Brain microvascular endothelial cell (primary cell): ENCODE results near the gene TKFC.
A peak's percentile ranks its signal among the peaks of the same experiment; 100 is the strongest.

Experiments used
- DNase-seq: peaks from one replicate; pipeline ENCODE4 v3.0.0-alpha.2; 2020
- H3K27ac ChIP-seq: fragments of 250-450 bp; sonication (Bioruptor Pico); 2 replicates; pipeline ENCODE4 v1.5.1; 2020; ENCODE audit warnings: mild to moderate bottlenecking, moderate library complexity
- H3K27me3 ChIP-seq: fragments of 250-450 bp; sonication (Bioruptor Pico); replicated peaks from 2 replicates; pipeline ENCODE4 v1.5.1; 2020; ENCODE audit warnings: mild to moderate bottlenecking
- H3K36me3 ChIP-seq: fragments of 250-450 bp; sonication (Bioruptor Pico); replicated peaks from 2 replicates; pipeline ENCODE4 v1.5.1; 2020; ENCODE audit warnings: mild to moderate bottlenecking
- H3K4me3 ChIP-seq: 2 replicates; pipeline ENCODE4 v1.5.1; 2011; ENCODE audit warnings: low read depth, mild to moderate bottlenecking, control low read depth, low read length, moderate library complexity
- in situ Hi-C: cut with HindIII; loops from 2 replicates; pipeline ENCODE4 v1.10.0; 2017; ENCODE audit warnings: low sequenced_read_pairs, low pct_ligation_motif_present
- TF ChIP-seq, protein P1 (sequence below): IDR thresholded peaks from 2 replicates; pipeline ENCODE4 v1.5.1; 2011; ENCODE audit warnings: low read depth, mild to moderate bottlenecking, moderate library complexity, low read length, control low read depth, inconsistent platforms; ENCODE audit errors: missing control alignments

TKFC gene

DNA sequence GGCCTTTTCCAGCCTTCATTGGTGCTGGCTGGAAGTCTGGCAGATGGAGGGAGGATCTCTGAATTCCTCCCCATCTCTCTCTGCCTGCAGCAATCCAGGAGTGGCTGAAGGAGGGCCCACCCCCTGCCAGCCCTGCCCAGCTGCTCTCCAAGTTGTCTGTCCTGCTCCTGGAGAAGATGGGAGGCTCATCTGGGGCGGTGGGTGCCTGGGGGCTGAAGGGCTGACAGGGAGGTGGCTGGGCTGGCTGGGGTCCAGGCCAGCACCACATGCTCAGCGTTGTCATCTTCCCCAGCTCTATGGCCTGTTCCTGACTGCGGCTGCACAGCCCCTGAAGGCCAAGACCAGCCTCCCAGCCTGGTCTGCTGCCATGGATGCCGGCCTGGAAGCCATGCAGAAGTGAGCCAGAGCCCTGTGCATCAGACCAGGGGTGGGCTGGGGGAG is 12.2 kb downstream of the TKFC start:
- H3K36me3 ChIP-seq, result peaks cover 14% of the 10 kb centered on the region
- no peak overlapping the region for H3K27ac ChIP-seq
- no peaks in the 10 kb centered on the region for H3K27me3 ChIP-seq
- in situ Hi-C loops, result no loop called here
- no peak for DNase-seq
- TF ChIP-seq, protein P1, sequence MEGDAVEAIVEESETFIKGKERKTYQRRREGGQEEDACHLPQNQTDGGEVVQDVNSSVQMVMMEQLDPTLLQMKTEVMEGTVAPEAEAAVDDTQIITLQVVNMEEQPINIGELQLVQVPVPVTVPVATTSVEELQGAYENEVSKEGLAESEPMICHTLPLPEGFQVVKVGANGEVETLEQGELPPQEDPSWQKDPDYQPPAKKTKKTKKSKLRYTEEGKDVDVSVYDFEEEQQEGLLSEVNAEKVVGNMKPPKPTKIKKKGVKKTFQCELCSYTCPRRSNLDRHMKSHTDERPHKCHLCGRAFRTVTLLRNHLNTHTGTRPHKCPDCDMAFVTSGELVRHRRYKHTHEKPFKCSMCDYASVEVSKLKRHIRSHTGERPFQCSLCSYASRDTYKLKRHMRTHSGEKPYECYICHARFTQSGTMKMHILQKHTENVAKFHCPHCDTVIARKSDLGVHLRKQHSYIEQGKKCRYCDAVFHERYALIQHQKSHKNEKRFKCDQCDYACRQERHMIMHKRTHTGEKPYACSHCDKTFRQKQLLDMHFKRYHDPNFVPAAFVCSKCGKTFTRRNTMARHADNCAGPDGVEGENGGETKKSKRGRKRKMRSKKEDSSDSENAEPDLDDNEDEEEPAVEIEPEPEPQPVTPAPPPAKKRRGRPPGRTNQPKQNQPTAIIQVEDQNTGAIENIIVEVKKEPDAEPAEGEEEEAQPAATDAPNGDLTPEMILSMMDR, result no peak
- no peak overlapping the region for H3K4me3 ChIP-seq

DNA sequence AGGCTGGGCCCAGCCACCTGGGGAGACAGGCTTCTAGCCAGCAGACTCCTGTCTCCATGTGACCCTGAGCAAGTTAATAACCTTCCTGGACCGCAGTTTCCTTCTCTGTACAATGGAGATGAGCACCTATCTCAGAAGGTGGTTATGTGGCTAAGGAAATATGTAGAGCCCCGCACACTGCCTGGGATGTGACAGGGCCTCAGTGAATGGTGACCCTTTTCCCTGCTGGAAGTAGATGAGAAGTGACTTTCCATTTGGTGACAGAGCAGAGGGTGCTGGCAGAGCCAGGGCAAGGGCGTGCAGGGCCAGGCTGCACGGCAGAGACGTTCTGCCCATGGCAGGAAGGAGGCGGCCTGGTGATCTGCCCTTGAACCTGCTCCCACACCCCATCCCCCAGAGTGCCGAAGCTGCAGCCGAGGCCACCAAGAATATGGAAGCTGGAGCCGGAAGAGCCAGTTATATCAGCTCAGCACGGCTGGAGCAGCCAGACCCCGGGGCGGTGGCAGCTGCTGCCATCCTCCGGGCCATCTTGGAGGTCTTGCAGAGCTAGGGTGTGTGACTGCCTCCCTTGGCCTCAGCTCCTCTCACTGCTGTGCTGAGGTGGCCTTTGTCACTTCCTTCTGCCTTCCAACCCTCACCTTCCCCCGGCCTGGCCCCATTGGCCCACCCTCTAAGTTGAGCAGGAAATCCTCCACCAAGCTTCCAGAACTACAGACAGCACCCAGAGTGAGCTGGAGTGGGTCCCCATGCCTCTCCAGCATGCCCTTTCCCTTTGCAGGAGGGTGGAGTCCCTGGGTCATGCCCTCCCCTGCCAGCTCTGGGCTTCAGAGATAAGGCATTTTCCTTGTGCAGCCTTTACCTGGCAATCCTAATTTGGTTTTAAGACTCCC is 13.2 kb downstream of the TKFC start:
- DNase-seq, result no peak
- H3K27me3 ChIP-seq, result no peaks in the 10 kb centered on the region
- no peak overlapping the region for H3K27ac ChIP-seq
- TF ChIP-seq, protein P1, result no peak
- in situ Hi-C loops, result no loop called here
- peaks cover 20% of the 10 kb centered on the region for H3K36me3 ChIP-seq
- no peak overlapping the region for H3K4me3 ChIP-seq

DNA sequence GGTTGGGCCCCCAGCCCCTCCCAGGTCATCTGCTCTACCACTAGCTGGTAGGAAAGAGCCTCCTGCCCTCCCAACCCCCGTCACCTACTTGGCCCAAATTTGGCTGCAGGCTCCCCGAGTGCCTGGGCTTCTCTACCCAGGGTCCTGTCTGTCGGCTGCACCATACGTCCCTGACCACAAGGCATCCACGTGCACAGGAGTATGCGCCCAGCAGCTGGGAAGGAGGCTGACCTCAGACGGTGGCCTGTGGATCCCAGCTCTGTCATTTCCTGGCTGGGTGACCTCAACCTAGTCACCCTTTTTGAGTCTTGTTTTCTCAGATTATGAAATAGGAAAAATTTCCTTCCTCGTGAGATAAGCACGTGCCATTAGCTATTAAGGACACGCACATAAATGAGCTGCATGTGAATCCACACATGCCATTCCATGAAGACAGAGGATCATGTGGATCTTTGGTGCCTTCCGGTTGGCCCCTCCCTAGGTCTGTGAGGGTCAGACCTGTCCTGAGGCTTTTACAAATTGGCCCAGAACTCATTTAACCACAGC is 15.0 kb downstream of the TKFC start:
- no peak overlapping the region for H3K4me3 ChIP-seq
- H3K27ac ChIP-seq, result no peak overlapping the region
- peaks cover 32% of the 10 kb centered on the region for H3K36me3 ChIP-seq
- TF ChIP-seq, protein P1, result no peak
- in situ Hi-C loops, result no loop called here
- DNase-seq, result peak; percentile 31
- H3K27me3 ChIP-seq, result no peaks in the 10 kb centered on the region

DNA sequence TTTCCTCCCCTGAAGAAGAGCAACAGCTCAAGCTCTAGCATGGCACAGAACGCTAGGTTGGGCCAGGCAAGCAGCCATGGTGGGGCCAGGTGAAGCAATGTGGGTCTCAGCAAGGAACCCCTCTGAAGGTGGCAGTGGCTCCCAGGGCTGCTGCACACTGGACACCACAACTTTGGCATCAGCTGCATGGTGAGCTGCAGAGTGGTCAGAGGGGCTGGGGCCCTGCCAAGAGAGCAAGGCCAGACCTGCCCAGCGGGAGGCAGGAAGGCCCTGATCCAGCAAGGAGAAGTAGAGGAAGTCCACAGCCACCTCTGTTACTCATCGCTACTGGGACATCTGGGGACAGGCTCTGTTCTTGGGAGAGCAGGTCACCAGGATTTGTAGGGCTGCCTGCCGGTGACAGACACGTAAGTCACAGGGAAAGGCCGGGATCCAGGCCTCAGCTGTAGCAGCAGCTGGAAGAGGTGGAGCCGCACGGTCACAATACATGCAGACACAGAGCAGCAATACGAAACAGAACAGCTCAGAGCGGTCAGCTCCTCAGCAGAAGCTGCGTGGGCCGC is 16.2 kb downstream of the TKFC start:
- Histone ChIP-seq H3K27me3 (no peaks in the 10 kb centered on the region), H3K27ac (no peak overlapping the region), H3K4me3 (no peak overlapping the region), H3K36me3 (peaks cover 37% of the 10 kb centered on the region)
- DNase-seq, result no peak
- TF ChIP-seq, protein P1, result no peak
- in situ Hi-C loops, result no loop called here

DNA sequence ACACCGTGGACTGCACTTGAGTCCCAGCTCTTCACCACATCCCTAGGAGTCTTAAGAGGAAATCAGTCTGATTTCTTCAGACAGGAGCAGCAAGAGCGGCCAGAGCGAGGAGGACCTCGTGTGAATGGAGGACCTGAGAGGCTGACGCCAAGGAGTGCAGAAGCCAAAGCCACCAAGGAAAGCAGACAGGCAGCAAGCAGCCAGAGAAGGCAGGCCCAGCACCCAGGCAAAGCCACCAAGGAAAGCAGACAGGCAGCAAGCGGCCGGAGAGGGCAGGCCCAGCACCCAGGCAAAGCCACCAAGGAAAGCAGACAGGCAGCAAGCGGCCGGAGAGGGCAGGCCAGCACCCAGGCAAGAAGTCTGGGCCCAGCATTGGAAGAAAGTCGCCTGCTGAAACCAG is 16.9 kb downstream of the TKFC start:
- Histone ChIP-seq H3K36me3 (peaks cover 37% of the 10 kb centered on the region), H3K4me3 (no peak overlapping the region), H3K27ac (no peak overlapping the region), H3K27me3 (no peaks in the 10 kb centered on the region)
- TF ChIP-seq, protein P1, result no peak
- DNase-seq, result no peak
- in situ Hi-C loops, result no loop called here
